GM18517 (cell line): ENCODE data around the gene EXTL1.

Experiments used
- ATAC-seq: cut with Tn5 transposase; IDR thresholded peaks from one replicate; pipeline ENCODE4 v1.9.1; 2021; ENCODE audit warnings: mild to moderate bottlenecking, moderate library complexity; ENCODE audit not compliant: unreplicated experiment

The EXTL1 gene

GRCh38 chr1:26022404-26022779, 817 bp downstream of the EXTL1 start:
- ATAC-seq: no peak

- no peak for ATAC-seq
Measured at GRCh38 chr1:26023009-26023408, 1.4 kb downstream of the EXTL1 start.

- ATAC-seq: no peak
Measured at GRCh38 chr1:26023826-26024225, 2.3 kb downstream of the EXTL1 start.

GRCh38 chr1:26025060-26025459, 3.5 kb downstream of the EXTL1 start:
- ATAC-seq: no peak

GRCh38 chr1:26025517-26025916, 3.9 kb downstream of the EXTL1 start:
- no peak for ATAC-seq

- no peak for ATAC-seq
Measured at GRCh38 chr1:26027716-26028489, 6.3 kb downstream of the EXTL1 start.

- no peak for ATAC-seq
Measured at GRCh38 chr1:26028490-26028980, 7.0 kb downstream of the EXTL1 start.

GRCh38 chr1:26029054-26029863, 7.7 kb downstream of the EXTL1 start:
- ATAC-seq: no peak

- ATAC-seq: no peak
Measured at GRCh38 chr1:26029864-26030481, 8.4 kb downstream of the EXTL1 start.

GRCh38 chr1:26031196-26031595, 9.6 kb downstream of the EXTL1 start:
- ATAC-seq: no peak

- ATAC-seq: no peak
Measured at GRCh38 chr1:26031611-26032220, 10.1 kb downstream of the EXTL1 start.

GRCh38 chr1:26032656-26033357, 11.2 kb downstream of the EXTL1 start:
- ATAC-seq: no peak

GRCh38 chr1:26034504-26035202, 13.1 kb downstream of the EXTL1 start:
- ATAC-seq: no peak

GRCh38 chr1:26035203-26035958, 13.8 kb downstream of the EXTL1 start:
- peak; percentile 86 for ATAC-seq

- peak; percentile 55 for ATAC-seq
Measured at GRCh38 chr1:26035959-26036755, 14.6 kb downstream of the EXTL1 start.

- no peak for ATAC-seq
Measured at GRCh38 chr1:26036756-26037281, 15.2 kb downstream of the EXTL1 start.

GRCh38 chr1:26037904-26038303, 16.3 kb downstream of the EXTL1 start:
- no peak for ATAC-seq

- no peak for ATAC-seq
Measured at GRCh38 chr1:26038477-26038876, 16.9 kb downstream of the EXTL1 start.
